Forelimb muscle (tissue), 1 donor: ENCODE data around the gene OOSP3. TPM values are rescaled to one million over a fixed set of nuclear protein-coding genes. Genes with fewer than 3 reads are reported as not detected.

Experiments
- DNase-seq: peaks from one replicate; pipeline ENCODE4 v3.0.0-alpha.2; 2013; ENCODE audit warnings: low read depth
- polyA plus RNA-seq: library from polyadenylated mRNA; unstranded; fragments of 120-200 nt; gene quantifications from one replicate; pipeline ENCODE4 v1.2.1, GENCODE V29; 2013; ENCODE audit not compliant: insufficient read length

The OOSP3 gene
- polyA plus RNA-seq, 1 donor = not detected

GRCh38 chr11:59943997-59944714, 65.6 kb downstream of the OOSP3 start:
- no peak for DNase-seq

- no peak for DNase-seq
Observed at GRCh38 chr11:59944720-59945119, 66.1 kb downstream of the OOSP3 start.

Other genes with a start within 250 kb of the OOSP3 start
- gene PATL1, start 209.7 kb upstream of the OOSP3 start, polyA plus RNA-seq = 25.2 TPM
- not detected for gene OR10V1, start 164.9 kb upstream of the OOSP3 start, polyA plus RNA-seq
- gene STX3, start 123.4 kb upstream of the OOSP3 start, polyA plus RNA-seq = 4.7 TPM
- 31.6 TPM for gene MRPL16, start 68.0 kb upstream of the OOSP3 start, polyA plus RNA-seq
- not detected for gene CBLIF, start 33.3 kb upstream of the OOSP3 start, polyA plus RNA-seq
- gene TCN1, start 12.3 kb upstream of the OOSP3 start, polyA plus RNA-seq = 0.23 TPM
- gene OOSP1, start 59.6 kb downstream of the OOSP3 start, polyA plus RNA-seq = not detected
- gene OOSP4A, start 85.3 kb downstream of the OOSP3 start, polyA plus RNA-seq = not detected
- gene OOSP4B, start 138.4 kb downstream of the OOSP3 start, polyA plus RNA-seq = not detected
- not detected for gene OOSP2, start 161.6 kb downstream of the OOSP3 start, polyA plus RNA-seq
- 0.80 TPM for gene MS4A3, start 177.9 kb downstream of the OOSP3 start, polyA plus RNA-seq
- 0.37 TPM for gene MS4A2, start 209.9 kb downstream of the OOSP3 start, polyA plus RNA-seq